Osteoblast (primary cell): ENCODE measurements around the gene IRF4. TPM values are rescaled to one million over a fixed set of nuclear protein-coding genes. Genes with fewer than 3 reads are reported as not detected.

Experiments used
- DNase-seq: peaks from one replicate; pipeline ENCODE4 v3.0.0; 2011; ENCODE audit warnings: low spot score, mixed read lengths; ENCODE audit not compliant: insufficient read length; ENCODE audit errors: missing footprints
- H2AFZ ChIP-seq: 2 replicates; pipeline ENCODE4 v1.6.0; 2011; ENCODE audit warnings: mild to moderate bottlenecking, low read length
- H3K27ac ChIP-seq: 2 replicates; pipeline ENCODE4 v1.5.1; 2011; ENCODE audit warnings: mild to moderate bottlenecking, low read depth, low read length, moderate library complexity
- H3K27me3 ChIP-seq: 2 replicates; pipeline ENCODE4 v1.6.0; 2012; ENCODE audit warnings: mild to moderate bottlenecking, control low read depth, inconsistent platforms, low read length, moderate library complexity; ENCODE audit not compliant: insufficient read depth
- H3K36me3 ChIP-seq: 2 replicates; pipeline ENCODE4 v1.5.1; 2011; ENCODE audit warnings: mild to moderate bottlenecking, low read length, control low read depth, moderate library complexity; ENCODE audit not compliant: insufficient read depth
- H3K4me1 ChIP-seq: 2 replicates; pipeline ENCODE4 v1.5.1; 2011; ENCODE audit warnings: mild to moderate bottlenecking, low read length, control low read depth, moderate library complexity; ENCODE audit not compliant: insufficient read depth
- H3K4me2 ChIP-seq: 2 replicates; pipeline ENCODE4 v1.6.0; 2011; ENCODE audit warnings: mild to moderate bottlenecking, low read length; ENCODE audit not compliant: insufficient read depth
- H3K4me3 ChIP-seq: fragments of 200-600 bp; sonication (generic); 3 replicates; pipeline ENCODE4 v1.5.1; 2012; ENCODE audit warnings: mild to moderate bottlenecking, low read length, inconsistent platforms; ENCODE audit not compliant: insufficient read depth
- H3K79me2 ChIP-seq: 2 replicates; pipeline ENCODE4 v1.6.0; 2012; ENCODE audit warnings: mild to moderate bottlenecking, low read length, control low read depth, inconsistent platforms; ENCODE audit not compliant: insufficient read depth
- H3K9me3 ChIP-seq: 2 replicates; pipeline ENCODE4 v1.5.1; 2011; ENCODE audit warnings: low read depth, low read length, control low read depth
- H4K20me1 ChIP-seq: 2 replicates; pipeline ENCODE4 v1.6.0; 2012; ENCODE audit warnings: mild to moderate bottlenecking, low read length, control low read depth; ENCODE audit not compliant: insufficient read depth
- total RNA-seq: library from RNA; depleted of rRNA; stranded (reverse); fragments of >200 nt; gene quantifications from 2 replicates; pipeline ENCODE4 v1.2.3, GENCODE V29; 2012
- TF ChIP-seq, protein P1 (sequence below): IDR thresholded peaks from 2 replicates; pipeline ENCODE4 v1.5.1; 2011; ENCODE audit warnings: mild to moderate bottlenecking, low read depth, low read length, moderate library complexity; ENCODE audit errors: extremely low read depth

Gene IRF4
- total RNA-seq, 1 donor = under 0.01 TPM

DNA sequence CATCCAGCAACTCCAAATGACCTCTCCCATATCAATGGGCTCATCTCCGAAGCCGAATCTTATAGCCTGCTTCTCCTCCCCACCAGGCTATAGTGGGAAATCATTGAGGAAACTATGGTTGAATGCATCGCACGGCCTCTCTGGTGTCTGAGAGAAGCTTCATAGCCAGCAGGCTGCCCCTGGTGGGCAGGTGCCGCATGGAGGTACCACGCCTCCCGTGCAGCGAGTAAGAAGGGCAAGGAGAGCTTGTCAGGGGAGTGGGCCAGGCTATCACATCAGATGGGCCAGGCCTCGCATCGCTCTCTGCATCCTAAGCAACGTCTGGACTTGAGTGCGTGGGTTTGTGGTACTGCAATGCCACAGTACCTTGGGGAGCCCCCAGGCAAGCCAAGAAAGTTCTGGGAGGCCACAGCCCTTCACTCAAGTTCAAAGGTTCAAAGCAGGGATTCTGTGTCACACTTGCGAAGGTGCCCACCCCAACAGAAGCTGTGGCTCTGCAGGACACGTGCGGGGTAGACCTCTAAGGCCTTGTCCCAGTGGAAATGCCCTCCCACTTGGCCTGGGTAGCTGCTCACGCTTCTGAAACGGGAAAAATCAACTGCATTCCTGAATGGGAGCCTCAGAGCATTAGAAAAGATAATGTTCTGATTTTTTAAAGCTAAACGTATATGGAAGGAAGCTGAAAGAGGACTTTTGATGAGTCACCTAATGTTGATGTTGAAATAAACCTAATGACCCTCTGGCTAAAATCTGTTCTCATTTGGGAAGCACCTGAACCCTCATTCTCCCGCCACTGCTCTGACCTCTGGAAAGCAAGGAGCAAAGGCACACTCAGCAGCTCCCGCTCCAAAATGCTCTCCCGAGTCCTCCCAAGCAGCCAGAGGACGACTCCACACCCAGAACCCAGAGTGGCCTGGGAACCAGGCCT is 8.4 kb upstream of the IRF4 start:
- Histone ChIP-seq H4K20me1 (no peaks in the 10 kb centered on the region), H3K27ac (no peak overlapping the region), H2AFZ (no peak overlapping the region), H3K9me3 (no peaks in the 10 kb centered on the region), H3K27me3 (peaks cover 19% of the 10 kb centered on the region), H3K4me1 (no peaks in the 10 kb centered on the region), H3K4me3 (no peak overlapping the region), H3K4me2 (no peak overlapping the region), H3K79me2 (no peaks in the 10 kb centered on the region), H3K36me3 (no peaks in the 10 kb centered on the region)
- no peak for DNase-seq
- TF ChIP-seq, protein P1, sequence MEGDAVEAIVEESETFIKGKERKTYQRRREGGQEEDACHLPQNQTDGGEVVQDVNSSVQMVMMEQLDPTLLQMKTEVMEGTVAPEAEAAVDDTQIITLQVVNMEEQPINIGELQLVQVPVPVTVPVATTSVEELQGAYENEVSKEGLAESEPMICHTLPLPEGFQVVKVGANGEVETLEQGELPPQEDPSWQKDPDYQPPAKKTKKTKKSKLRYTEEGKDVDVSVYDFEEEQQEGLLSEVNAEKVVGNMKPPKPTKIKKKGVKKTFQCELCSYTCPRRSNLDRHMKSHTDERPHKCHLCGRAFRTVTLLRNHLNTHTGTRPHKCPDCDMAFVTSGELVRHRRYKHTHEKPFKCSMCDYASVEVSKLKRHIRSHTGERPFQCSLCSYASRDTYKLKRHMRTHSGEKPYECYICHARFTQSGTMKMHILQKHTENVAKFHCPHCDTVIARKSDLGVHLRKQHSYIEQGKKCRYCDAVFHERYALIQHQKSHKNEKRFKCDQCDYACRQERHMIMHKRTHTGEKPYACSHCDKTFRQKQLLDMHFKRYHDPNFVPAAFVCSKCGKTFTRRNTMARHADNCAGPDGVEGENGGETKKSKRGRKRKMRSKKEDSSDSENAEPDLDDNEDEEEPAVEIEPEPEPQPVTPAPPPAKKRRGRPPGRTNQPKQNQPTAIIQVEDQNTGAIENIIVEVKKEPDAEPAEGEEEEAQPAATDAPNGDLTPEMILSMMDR = no peak

DNA sequence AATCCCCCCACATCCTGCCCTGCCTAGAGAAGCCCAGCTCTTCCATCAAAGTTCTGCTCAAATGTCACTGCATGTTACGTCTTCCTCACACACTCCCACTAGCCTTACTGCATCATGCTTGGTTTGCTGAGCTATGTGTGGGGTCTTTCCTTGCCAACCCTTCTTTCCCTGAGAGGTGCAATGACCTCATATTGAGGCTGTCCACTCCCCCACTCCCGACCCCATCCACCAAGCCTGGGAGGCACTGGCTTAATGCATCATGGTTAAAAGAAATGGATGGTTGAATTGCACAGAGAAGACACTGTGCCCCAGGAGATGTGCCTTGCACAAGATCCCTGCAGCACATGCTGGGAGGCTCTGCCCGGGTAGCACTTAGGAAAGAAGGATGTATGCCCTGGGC is 7.7 kb upstream of the IRF4 start:
- TF ChIP-seq, protein P1 = no peak
- peaks cover 25% of the 10 kb centered on the region for H3K27me3 ChIP-seq

DNA sequence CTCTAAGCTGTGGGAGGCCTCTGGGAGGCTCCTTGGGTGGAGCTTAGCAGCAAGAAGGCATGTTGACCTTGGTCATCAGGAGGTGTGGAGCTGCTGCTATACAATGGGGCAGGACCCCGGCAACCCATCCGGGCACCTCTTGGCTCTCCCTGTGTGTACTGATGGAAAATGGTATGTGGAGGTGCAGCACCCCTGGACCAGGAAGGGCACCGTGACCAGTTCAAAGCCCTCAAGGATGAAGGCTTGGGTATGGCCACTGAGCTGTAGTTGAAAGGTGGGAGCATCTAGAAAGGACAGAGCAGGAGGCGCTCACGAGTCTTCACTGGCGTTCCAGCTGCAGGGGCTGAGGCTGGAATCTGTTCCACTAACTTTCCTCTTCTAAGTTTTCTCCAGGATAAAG is 6.7 kb upstream of the IRF4 start:
- TF ChIP-seq, protein P1 = no peak
- no peaks in the 10 kb centered on the region for H4K20me1 ChIP-seq
- no peak overlapping the region for H2AFZ ChIP-seq
- DNase-seq = no peak
- no peak overlapping the region for H3K4me3 ChIP-seq
- H3K79me2 ChIP-seq = no peaks in the 10 kb centered on the region
- H3K4me2 ChIP-seq = no peak overlapping the region
- peaks cover 33% of the 10 kb centered on the region for H3K27me3 ChIP-seq
- no peaks in the 10 kb centered on the region for H3K36me3 ChIP-seq
- H3K4me1 ChIP-seq = no peaks in the 10 kb centered on the region
- H3K9me3 ChIP-seq = no peaks in the 10 kb centered on the region
- no peak overlapping the region for H3K27ac ChIP-seq

More for the DNA sequence above, 7.7 kb upstream of the IRF4 start:
- Histone ChIP-seq H3K4me2 (no peak overlapping the region), H2AFZ (no peak overlapping the region), H3K79me2 (no peaks in the 10 kb centered on the region), H3K36me3 (no peaks in the 10 kb centered on the region), H3K4me1 (no peaks in the 10 kb centered on the region), H3K9me3 (no peaks in the 10 kb centered on the region), H4K20me1 (no peaks in the 10 kb centered on the region), H3K4me3 (no peak overlapping the region), H3K27ac (no peak overlapping the region)
- DNase-seq = no peak

GRCh38 chr6:385614-386013 is 5.9 kb upstream of the IRF4 start:
- TF ChIP-seq, protein P1 = no peak
- Histone ChIP-seq H3K4me3 (no peak overlapping the region), H3K4me1 (no peaks in the 10 kb centered on the region), H3K27ac (no peak overlapping the region), H2AFZ (no peak overlapping the region), H3K36me3 (no peaks in the 10 kb centered on the region), H4K20me1 (no peaks in the 10 kb centered on the region), H3K27me3 (peaks cover 35% of the 10 kb centered on the region), H3K4me2 (no peak overlapping the region), H3K79me2 (no peaks in the 10 kb centered on the region), H3K9me3 (no peaks in the 10 kb centered on the region)
- DNase-seq = no peak
